Chondrocyte (in vitro differentiated cells): ENCODE measurements around the gene FERD3L. TPM values are rescaled to one million over a fixed set of nuclear protein-coding genes. Genes with fewer than 3 reads are reported as not detected.

Experiments
- DNase-seq: peaks from one replicate; pipeline ENCODE4 v3.0.0; 2021; ENCODE audit warnings: mixed read lengths, low spot score
- H3K27ac Mint-ChIP-seq: one replicate; pipeline ENCODE4 v1.8.0; 2021; ENCODE audit warnings: mild to moderate bottlenecking, moderate library complexity, mixed read lengths; ENCODE audit not compliant: unreplicated experiment
- H3K27me3 Mint-ChIP-seq: 2 replicates; pipeline ENCODE4 v1.8.0; 2021; ENCODE audit warnings: low read depth, mixed read lengths
- H3K36me3 Mint-ChIP-seq: 2 replicates; pipeline ENCODE4 v1.8.0; 2021; ENCODE audit warnings: low read depth, mixed read lengths
- H3K4me1 Mint-ChIP-seq: 2 replicates; pipeline ENCODE4 v1.8.0; 2021; ENCODE audit warnings: low read depth, mild to moderate bottlenecking, mixed read lengths
- H3K4me3 Mint-ChIP-seq: one replicate; pipeline ENCODE4 v1.8.0; 2021; ENCODE audit warnings: mild to moderate bottlenecking, moderate library complexity, mixed read lengths; ENCODE audit not compliant: unreplicated experiment
- H3K9me3 Mint-ChIP-seq: 2 replicates; pipeline ENCODE4 v1.8.0; 2021; ENCODE audit warnings: low read depth, mixed read lengths
- CTCF ChIP-seq: fragments of 200-600 bp; sonication (generic); IDR thresholded peaks from 2 replicates; pipeline ENCODE4 v1.5.0; 2021; ENCODE audit warnings: antibody characterized with exemption, mild to moderate bottlenecking, moderate library complexity
- total RNA-seq: library from RNA; stranded (reverse); gene quantifications from 3 replicates; pipeline ENCODE4 v1.2.1, GENCODE V29; 2021

The FERD3L gene
- total RNA-seq, 1 donor from 2014 or later = not detected

DNA sequence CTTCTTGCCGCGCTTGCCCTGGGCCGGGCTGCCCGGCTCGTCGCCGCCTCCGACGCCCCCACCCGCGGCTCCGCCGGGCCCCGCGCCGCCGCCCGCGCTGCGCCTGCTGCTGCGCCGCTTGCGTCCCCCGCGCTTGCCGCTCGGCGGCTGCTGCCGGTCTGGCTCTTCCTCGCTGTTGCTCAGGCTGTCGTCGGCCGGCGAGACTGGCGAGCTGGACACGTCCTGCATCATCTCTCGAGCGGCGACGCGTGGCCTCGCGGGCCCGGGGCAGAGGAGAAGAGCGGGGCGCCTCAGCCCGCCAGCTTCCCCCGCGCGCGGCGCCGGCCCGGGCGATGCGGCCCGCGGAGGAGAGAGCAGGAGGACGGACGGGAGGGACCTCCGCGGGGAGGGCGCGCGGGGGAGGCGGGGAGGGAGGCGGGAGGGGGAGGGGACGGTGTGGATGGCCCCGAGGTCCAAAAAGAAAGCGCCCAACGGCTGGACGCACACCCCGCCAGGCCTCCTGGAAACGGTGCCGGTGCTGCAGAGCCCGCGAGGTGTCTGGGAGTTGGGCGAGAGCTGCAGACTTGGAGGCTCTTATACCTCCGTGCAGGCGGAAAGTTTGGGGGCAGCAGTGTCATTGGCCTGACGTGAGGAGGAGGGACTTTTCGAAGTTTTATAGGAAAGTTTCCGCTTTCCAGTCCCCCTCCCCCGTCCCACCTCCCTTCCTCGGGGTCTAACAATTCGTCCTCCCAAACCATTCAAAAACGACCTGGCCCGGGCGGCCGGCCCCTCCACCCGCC is 27.9 kb downstream of the FERD3L start, which contains the start of gene TWIST1:
Gene TWIST1, minus strand, starts transcription at position 546 of the 779 bp plus-strand sequence. Its CDS starts 315 bp downstream, at position 231.
- peak within 1 kb of the TSS; percentile 88 for H3K4me3 Mint-ChIP-seq
- no peak for TF ChIP-seq CTCF
- no peaks in the 10 kb centered on the region for H3K9me3 Mint-ChIP-seq
- H3K27me3 Mint-ChIP-seq = no peaks in the 10 kb centered on the region
- H3K36me3 Mint-ChIP-seq = no peaks in the 10 kb centered on the region
- peaks cover 62% of the 10 kb centered on the region for H3K4me1 Mint-ChIP-seq
- no peak for DNase-seq
- peak within 1 kb of the TSS; percentile 92 for H3K27ac Mint-ChIP-seq

DNA sequence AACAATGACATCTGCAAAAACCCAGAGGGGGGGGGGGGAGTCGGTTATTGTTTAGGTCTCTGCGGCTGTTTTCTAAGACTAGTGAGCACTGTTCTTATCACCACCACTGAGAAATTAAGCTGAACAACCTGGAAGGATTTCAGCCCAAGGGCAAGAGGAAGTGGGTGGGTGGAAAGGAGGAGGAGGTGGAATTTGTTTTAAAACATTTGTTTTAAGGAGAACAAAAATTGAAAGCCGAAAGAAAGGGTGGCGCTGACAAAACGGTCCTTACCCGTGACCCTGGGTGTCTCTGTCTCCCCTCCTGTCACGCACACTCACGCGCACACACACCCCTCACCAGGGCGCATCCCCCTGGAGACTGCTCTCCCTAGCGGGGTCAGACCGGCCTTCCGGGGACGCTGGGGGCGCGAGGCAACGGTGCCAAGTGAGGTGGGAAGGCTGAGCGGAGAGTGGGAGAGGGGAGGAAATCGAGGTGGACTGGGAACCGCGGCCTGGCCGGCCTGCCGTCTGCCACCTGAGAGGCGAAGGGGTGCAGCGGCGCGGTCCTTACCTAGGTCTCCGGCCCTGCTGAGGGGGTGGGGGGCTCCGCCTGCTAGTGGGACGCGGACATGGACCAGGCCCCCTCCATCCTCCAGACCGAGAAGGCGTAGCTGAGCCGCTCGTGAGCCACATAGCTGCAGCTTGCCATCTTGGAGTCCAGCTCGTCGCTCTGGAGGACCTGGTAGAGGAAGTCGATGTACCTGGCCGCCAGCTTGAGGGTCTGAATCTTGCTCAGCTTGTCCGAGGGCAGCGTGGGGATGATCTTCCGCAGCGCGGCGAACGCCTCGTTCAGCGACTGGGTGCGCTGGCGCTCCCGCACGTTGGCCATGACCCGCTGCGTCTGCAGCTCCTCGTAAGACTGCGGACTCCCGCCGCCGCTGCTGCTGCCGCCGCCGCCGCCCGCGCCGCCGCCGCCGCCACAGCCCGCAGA is 28.8 kb downstream of the FERD3L start:
- Mint-ChIP-seq H3K36me3 (no peaks in the 10 kb centered on the region), H3K27ac (peak overlapping the region; percentile 92), H3K4me3 (peak overlapping the region; percentile 88), H3K9me3 (no peaks in the 10 kb centered on the region), H3K27me3 (no peaks in the 10 kb centered on the region), H3K4me1 (peaks cover 67% of the 10 kb centered on the region)
- TF ChIP-seq CTCF = no peak
- DNase-seq = peak; percentile 93

GRCh38 chr7:19114551-19114855 is 30.7 kb downstream of the FERD3L start:
- H3K36me3 Mint-ChIP-seq = no peaks in the 10 kb centered on the region
- no peaks in the 10 kb centered on the region for H3K27me3 Mint-ChIP-seq
- no peak for DNase-seq
- peak overlapping the region; percentile 88 for H3K4me3 Mint-ChIP-seq
- H3K9me3 Mint-ChIP-seq = no peaks in the 10 kb centered on the region
- H3K4me1 Mint-ChIP-seq = peaks cover 70% of the 10 kb centered on the region
- peak overlapping the region; percentile 87 for H3K27ac Mint-ChIP-seq
- TF ChIP-seq CTCF = no peak

DNA sequence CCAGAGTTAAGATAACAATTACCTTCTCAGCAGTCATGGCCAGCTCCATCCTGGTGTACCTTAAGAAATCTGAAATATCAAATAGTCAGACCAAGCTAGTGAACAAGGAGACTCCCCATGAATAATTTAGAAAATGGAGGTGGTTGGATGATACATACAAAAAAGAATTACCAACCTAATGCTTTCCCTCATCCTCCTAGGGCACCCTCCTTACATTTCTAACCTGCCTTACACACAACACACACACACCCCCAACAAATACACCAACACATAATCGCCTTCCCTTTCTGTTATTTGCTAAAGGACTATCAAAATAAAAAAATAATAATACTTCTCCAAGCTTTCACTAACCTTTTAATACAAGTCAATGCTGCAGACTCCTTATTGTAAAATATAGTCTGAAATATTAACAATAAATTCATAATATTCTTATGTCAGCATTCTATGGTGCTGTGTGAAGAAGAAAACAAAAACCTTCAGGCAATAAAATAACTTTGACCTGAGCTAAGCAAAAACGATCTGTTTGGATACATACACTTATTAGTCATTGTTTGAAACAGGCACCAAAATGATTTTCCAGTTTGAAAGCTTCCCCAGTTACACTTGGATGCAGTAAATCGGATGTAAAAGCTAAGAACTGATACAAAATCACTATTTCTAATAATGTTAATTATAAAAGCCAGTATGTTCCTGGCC is 31.2 kb downstream of the FERD3L start:
- H3K27ac Mint-ChIP-seq = peak overlapping the region; percentile 87
- no peak for DNase-seq

More for the DNA sequence above, 31.2 kb downstream of the FERD3L start:
- no peaks in the 10 kb centered on the region for H3K9me3 Mint-ChIP-seq
- H3K4me3 Mint-ChIP-seq = peak overlapping the region; percentile 88
- H3K4me1 Mint-ChIP-seq = peaks cover 74% of the 10 kb centered on the region
- no peak for TF ChIP-seq CTCF
- H3K36me3 Mint-ChIP-seq = no peaks in the 10 kb centered on the region
- no peaks in the 10 kb centered on the region for H3K27me3 Mint-ChIP-seq
